Measurements from ENCODE around the gene PYDC2. TPM values are rescaled to one million over a fixed set of nuclear protein-coding genes. Genes with fewer than 3 reads are reported as not detected.

The PYDC2 gene
- polyA plus RNA-seq, 1 experiment: not detected

- ChIA-PET POLR2A (no interaction called here), CTCF (no interaction called here)
- no peak for TF ChIP-seq CTCF (IDR thresholded peaks at IDR 0.05; ENCODE audit: low read depth, low read length)
- Histone ChIP-seq H3K27ac (ENCODE audit: low read depth, low read length) (no peak overlapping the region), H3K27me3 (ENCODE audit: control insufficient read depth, insufficient read depth, low read length) (no peaks in the 10 kb centered on the region), H3K9me3 (ENCODE audit: control insufficient read depth, insufficient read depth, low read length) (no peaks in the 10 kb centered on the region), H3K4me3 (ENCODE audit: low read depth, low read length) (no peak overlapping the region)
- DNase-seq (ENCODE audit: low read depth, low spot score): no peak
Measured at GRCh38 chr3:191435981-191436380, 25.0 kb upstream of the PYDC2 start.

- POLR2A ChIA-PET: no interaction called here
- Histone ChIP-seq H3K27ac (ENCODE audit: low read depth, low read length) (no peak overlapping the region), H3K4me3 (ENCODE audit: low read depth, low read length) (no peak overlapping the region), H3K9me3 (ENCODE audit: control insufficient read depth, insufficient read depth, low read length) (no peaks in the 10 kb centered on the region), H3K27me3 (ENCODE audit: control insufficient read depth, insufficient read depth, low read length) (no peaks in the 10 kb centered on the region)
- no peak for TF ChIP-seq CTCF (IDR thresholded peaks at IDR 0.05; ENCODE audit: low read depth, low read length)
- no peak for DNase-seq (ENCODE audit: low read depth, low spot score)
- CTCF ChIA-PET: no interaction called here
Measured at GRCh38 chr3:191438150-191438814, 22.7 kb upstream of the PYDC2 start.

- POLR2A ChIA-PET: no interaction called here
- Histone ChIP-seq H3K4me3 (ENCODE audit: low read depth, low read length) (no peak overlapping the region), H3K27me3 (ENCODE audit: control insufficient read depth, insufficient read depth, low read length) (no peaks in the 10 kb centered on the region), H3K9me3 (ENCODE audit: control insufficient read depth, insufficient read depth, low read length) (no peaks in the 10 kb centered on the region), H3K27ac (ENCODE audit: low read depth, low read length) (no peak overlapping the region)
- DNase-seq (ENCODE audit: low read depth, low spot score): no peak
- CTCF ChIA-PET: no interaction called here
- no peak for TF ChIP-seq CTCF (IDR thresholded peaks at IDR 0.05; ENCODE audit: low read depth, low read length)
Measured at GRCh38 chr3:191440532-191440931, 20.4 kb upstream of the PYDC2 start.

GRCh38 chr3:191441687-191442086, 19.3 kb upstream of the PYDC2 start:
- no peak for TF ChIP-seq CTCF (IDR thresholded peaks at IDR 0.05; ENCODE audit: low read depth, low read length)
- H3K4me3 ChIP-seq (ENCODE audit: low read depth, low read length): no peak overlapping the region
- POLR2A ChIA-PET: no interaction called here
- no peak overlapping the region for H3K27ac ChIP-seq (ENCODE audit: low read depth, low read length)
- CTCF ChIA-PET: no interaction called here
- no peak for DNase-seq (ENCODE audit: low read depth, low spot score)
- no peaks in the 10 kb centered on the region for H3K27me3 ChIP-seq (ENCODE audit: control insufficient read depth, insufficient read depth, low read length)
- no peaks in the 10 kb centered on the region for H3K9me3 ChIP-seq (ENCODE audit: control insufficient read depth, insufficient read depth, low read length)

- ChIA-PET POLR2A (no interaction called here), CTCF (interaction anchor here (1.3 kb wide), 1 partner anchor 1000 kb away, joined by 3 read pairs; no protein-coding TSS in a partner anchor)
- Histone ChIP-seq H3K9me3 (ENCODE audit: control insufficient read depth, insufficient read depth, low read length) (no peaks in the 10 kb centered on the region), H3K4me3 (ENCODE audit: low read depth, low read length) (no peak overlapping the region), H3K27ac (ENCODE audit: low read depth, low read length) (no peak overlapping the region), H3K27me3 (ENCODE audit: control insufficient read depth, insufficient read depth, low read length) (no peaks in the 10 kb centered on the region)
- TF ChIP-seq CTCF (IDR thresholded peaks at IDR 0.05; ENCODE audit: low read depth, low read length): no peak
- no peak for DNase-seq (ENCODE audit: low read depth, low spot score)
Measured at GRCh38 chr3:191444569-191444968, 16.4 kb upstream of the PYDC2 start.

All from AG04450 (cell line).